Endodermal cell (in vitro differentiated cells): ENCODE data around the gene GPR176. TPM values are rescaled to one million over a fixed set of nuclear protein-coding genes. Genes with fewer than 3 reads are reported as not detected.

Source experiments
- DNase-seq: peaks from one replicate; pipeline ENCODE4 v3.0.0-alpha.2; 2017
- H3K27ac ChIP-seq: 2 replicates; pipeline ENCODE4 v1.5.1; 2013; ENCODE audit warnings: mild to moderate bottlenecking, low read depth, low read length, moderate library complexity
- H3K27me3 ChIP-seq: 2 replicates; pipeline ENCODE4 v1.6.1; 2013; ENCODE audit warnings: mild to moderate bottlenecking, low read length, moderate library complexity; ENCODE audit not compliant: insufficient read depth, control insufficient read depth, poor library complexity, severe bottlenecking
- H3K36me3 ChIP-seq: 2 replicates; pipeline ENCODE4 v1.7.0; 2013; ENCODE audit warnings: mild to moderate bottlenecking, low read length, moderate library complexity; ENCODE audit not compliant: control insufficient read depth, insufficient read depth
- H3K4me1 ChIP-seq: one replicate; pipeline ENCODE4 v1.7.0; 2013; ENCODE audit warnings: low read length; ENCODE audit not compliant: control insufficient read depth, insufficient read depth
- H3K4me3 ChIP-seq: 2 replicates; pipeline ENCODE4 v1.5.1; 2013; ENCODE audit warnings: mild to moderate bottlenecking, low read length, moderate library complexity
- H3K9ac ChIP-seq: 2 replicates; pipeline ENCODE4 v1.6.1; 2013; ENCODE audit warnings: mild to moderate bottlenecking, low read length, moderate library complexity; ENCODE audit not compliant: poor library complexity, severe bottlenecking; ENCODE audit errors: extremely low read depth
- H3K9me3 ChIP-seq: 2 replicates; pipeline ENCODE4 v1.6.1; 2013; ENCODE audit warnings: mild to moderate bottlenecking, low read length, moderate library complexity; ENCODE audit not compliant: control insufficient read depth
- H3K27ac Mint-ChIP-seq: 2 replicates; pipeline ENCODE4 v1.8.0; 2020; ENCODE audit warnings: mixed read lengths
- H3K27me3 Mint-ChIP-seq: 2 replicates; pipeline ENCODE4 v1.8.0; 2021; ENCODE audit warnings: mild to moderate bottlenecking, mixed read lengths; ENCODE audit not compliant: insufficient read depth
- H3K36me3 Mint-ChIP-seq: 2 replicates; pipeline ENCODE4 v1.8.0; 2020; ENCODE audit warnings: low read depth, mixed read lengths
- H3K4me1 Mint-ChIP-seq: 2 replicates; pipeline ENCODE4 v1.8.0; 2020; ENCODE audit warnings: mixed read lengths
- H3K4me3 Mint-ChIP-seq: 2 replicates; pipeline ENCODE4 v1.8.0; 2020; ENCODE audit warnings: mild to moderate bottlenecking, moderate library complexity, mixed read lengths
- H3K9me3 Mint-ChIP-seq: 2 replicates; pipeline ENCODE4 v1.8.0; 2020; ENCODE audit warnings: mild to moderate bottlenecking, mixed read lengths
- CTCF ChIP-seq: fragments of 200-600 bp; sonication (generic); conservative IDR thresholded peaks from 2 replicates; pipeline ENCODE4 v1.5.0; 2021; ENCODE audit warnings: antibody characterized with exemption, mild to moderate bottlenecking
- WGBS, 2 experiments: methylation state at CpG; one replicate each; pipeline versions ENCODE4 v1.1.5 to v1.1.7; 2013; ENCODE audit warnings: missing lambda C conversion rate in 2 of 2, mixed read lengths in 1 of 2; ENCODE audit not compliant: insufficient coverage in 1 of 2, insufficient read length in 1 of 2; 5-methylcytosine and 5-hydroxymethylcytosine counted together
- total RNA-seq, 2 donors: library from RNA; stranded (reverse); fragmentation: NEBNext Ultra II Directional in 1 of 2; extraction: Animal tissue kit (Norgen Biotek cat#: 25700) in 1 of 2; gene quantifications; 2 replicates in 1 of 2; 3 replicates in 1 of 2; pipeline ENCODE4 v1.2.1, GENCODE V29; 2021

GPR176 gene
- total RNA-seq, 2 donors from 2014 or later = 26.0 to 31.1 TPM

GRCh38 chr15:39756806-39757522, 163.1 kb downstream of the GPR176 start:
- no peak for DNase-seq
- 50% methylated on average over 2 of the region's 2 CpGs for WGBS, 2 experiments
- TF ChIP-seq CTCF = peak; percentile 94

GRCh38 chr15:39752991-39753390, 167.1 kb downstream of the GPR176 start:
- Mint-ChIP-seq H3K27ac (no peak overlapping the region), H3K27me3 (peaks cover 14% of the 10 kb centered on the region), H3K4me1 (peaks cover 7% of the 10 kb centered on the region), H3K4me3 (no peak overlapping the region), H3K9me3 (peaks cover 3% of the 10 kb centered on the region), H3K36me3 (no peaks in the 10 kb centered on the region)
- no peaks in the 10 kb centered on the region for H3K4me1 ChIP-seq
- no peak overlapping the region for H3K4me3 ChIP-seq
- DNase-seq = no peak
- H3K27ac ChIP-seq = no peak overlapping the region
- no peak overlapping the region for H3K9ac ChIP-seq
- H3K9me3 ChIP-seq = peaks cover 20% of the 10 kb centered on the region
- H3K36me3 ChIP-seq = no peaks in the 10 kb centered on the region
- 91% methylated on average over 1 of the region's 1 CpG; no CpG with 5 or more reads in 1 of the 2 experiments for WGBS, 2 experiments
- no peak for TF ChIP-seq CTCF
- H3K27me3 ChIP-seq = peaks cover 17% of the 10 kb centered on the region

More at GRCh38 chr15:39756806-39757522, 163.1 kb downstream of the GPR176 start:
- H3K27ac Mint-ChIP-seq = no peak overlapping the region
- no peaks in the 10 kb centered on the region for H3K36me3 ChIP-seq
- H3K36me3 Mint-ChIP-seq = no peaks in the 10 kb centered on the region
- H3K27me3 ChIP-seq = peaks cover 12% of the 10 kb centered on the region
- peaks cover 3% of the 10 kb centered on the region for H3K9me3 Mint-ChIP-seq
- no peaks in the 10 kb centered on the region for H3K4me1 ChIP-seq
- H3K27ac ChIP-seq = no peak overlapping the region
- H3K27me3 Mint-ChIP-seq = peaks cover 9% of the 10 kb centered on the region
- no peak overlapping the region for H3K9ac ChIP-seq
- peaks cover 8% of the 10 kb centered on the region for H3K9me3 ChIP-seq
- H3K4me3 ChIP-seq = no peak overlapping the region
- no peaks in the 10 kb centered on the region for H3K4me1 Mint-ChIP-seq
- no peak overlapping the region for H3K4me3 Mint-ChIP-seq

GRCh38 chr15:39752246-39752645, 167.8 kb downstream of the GPR176 start:
- H3K4me3 Mint-ChIP-seq = no peak overlapping the region
- Histone ChIP-seq H3K36me3 (no peaks in the 10 kb centered on the region), H3K9me3 (peaks cover 20% of the 10 kb centered on the region), H3K27me3 (peaks cover 19% of the 10 kb centered on the region), H3K4me3 (no peak overlapping the region), H3K27ac (no peak overlapping the region), H3K4me1 (no peaks in the 10 kb centered on the region), H3K9ac (no peak overlapping the region)
- TF ChIP-seq CTCF = no peak
- peaks cover 7% of the 10 kb centered on the region for H3K4me1 Mint-ChIP-seq
- peaks cover 3% of the 10 kb centered on the region for H3K9me3 Mint-ChIP-seq
- no peak for DNase-seq
- H3K27me3 Mint-ChIP-seq = peaks cover 14% of the 10 kb centered on the region
- no peak overlapping the region for H3K27ac Mint-ChIP-seq
- no peaks in the 10 kb centered on the region for H3K36me3 Mint-ChIP-seq

Other genes starting within 250 kb of the GPR176 start
- gene FSIP1, start 137.4 kb downstream of the GPR176 start, total RNA-seq = 1 to 10 TPM in 1 of 2 donors, under 1 TPM in 1; 0.77 to 1.7 TPM
- gene EIF2AK4, start 13.8 kb upstream of the GPR176 start, total RNA-seq = 10 to 100 TPM; 44.0 to 55.6 TPM
- gene SRP14, start 118.9 kb upstream of the GPR176 start, total RNA-seq = 100 to 1,000 TPM; 237 to 293 TPM
- gene BMF, start 188.6 kb upstream of the GPR176 start, total RNA-seq = 10 to 100 TPM; 48.3 to 53.5 TPM
- 100 to 1,000 TPM in 1 of 2 donors, 10 to 100 TPM in 1; 58.6 to 108 TPM for gene BUB1B, start 240.8 kb upstream of the GPR176 start, total RNA-seq